Lung (tissue), 12 donors: Measurements from ENCODE around the gene CACNA1H. TPM values are rescaled to one million over a fixed set of nuclear protein-coding genes. Genes with fewer than 3 reads are reported as not detected.

ENCODE experiments used
- ATAC-seq: fragments of 200-7000 bp; cut with Tn5 transposase; one replicate; pipeline ENCODE4 v1.9.1; 2020; ENCODE audit warnings: moderate number of reproducible peaks; ENCODE audit not compliant: insufficient read depth, low FRiP score
- DNase-seq, 3 donors: peaks; one replicate each; pipeline ENCODE4 v3.0.0-alpha.2; 2013 to 2017
- H3K27ac ChIP-seq, 2 donors: one replicate each; pipeline ENCODE4 v1.5.1; 2013; ENCODE audit warnings: mild to moderate bottlenecking in 2 of 2, moderate library complexity in 2 of 2, control low read depth in 1 of 2, inconsistent platforms in 1 of 2, low read depth in 1 of 2, low read length in 1 of 2
- H3K27me3 ChIP-seq, 3 donors: one replicate each; pipeline ENCODE4 v1.5.1; 2013; ENCODE audit warnings: low read length in 2 of 3; ENCODE audit not compliant: control insufficient read depth in 3 of 3, insufficient read depth in 3 of 3
- H3K36me3 ChIP-seq, 4 donors: one replicate each; pipeline ENCODE4 v1.5.1; 2013; ENCODE audit warnings: low read length in 4 of 4, mild to moderate bottlenecking in 1 of 4, moderate library complexity in 1 of 4; ENCODE audit not compliant: control insufficient read depth in 4 of 4, insufficient read depth in 4 of 4
- H3K4me1 ChIP-seq, 5 donors: one replicate each; pipeline ENCODE4 v1.5.1; 2013; ENCODE audit warnings: low read length in 5 of 5, mild to moderate bottlenecking in 2 of 5, moderate library complexity in 1 of 5; ENCODE audit not compliant: control insufficient read depth in 5 of 5, insufficient read depth in 5 of 5
- H3K4me3 ChIP-seq: one replicate; pipeline ENCODE4 v1.5.1; 2013; ENCODE audit warnings: mild to moderate bottlenecking, control low read depth, moderate library complexity
- H3K9ac ChIP-seq, 2 donors: one replicate each; pipeline ENCODE4 v1.5.1; 2013; ENCODE audit warnings: low read length in 2 of 2, control low read depth in 1 of 2; ENCODE audit not compliant: insufficient read depth in 1 of 2
- H3K9me3 ChIP-seq, 4 donors: one replicate each; pipeline ENCODE4 v1.5.1; 2013; ENCODE audit warnings: low read length in 3 of 4, mild to moderate bottlenecking in 1 of 4, moderate library complexity in 1 of 4; ENCODE audit not compliant: control insufficient read depth in 4 of 4, insufficient read depth in 3 of 4
- CTCF ChIP-seq: IDR thresholded peaks from 2 replicates; pipeline ENCODE4 v1.5.1; 2012; ENCODE audit warnings: mild to moderate bottlenecking; ENCODE audit errors: control extremely low read depth, extremely low read depth
- WGBS, 2 donors: extraction: QIAGEN DNeasy Blood & Tissue Kit; methylation state at CpG; one replicate each; pipeline ENCODE4 v1.1.7; 2013; 5-methylcytosine and 5-hydroxymethylcytosine counted together
- polyA plus RNA-seq, 2 donors: library from polyadenylated mRNA; stranded (reverse); fragments of 200-250 nt; gene quantifications; one replicate each; pipeline ENCODE4 v1.2.1, GENCODE V29; 2013
- total RNA-seq, 2 donors: library from RNA; depleted of rRNA in 1 of 2; stranded (reverse); fragments of >200 nt in 1 of 2; gene quantifications; one replicate each; pipeline ENCODE4 v1.2.1, GENCODE V29; 2014 to 2021
- donor health status: control.
- donor health status: control.
- donor health status: Bipolar disorder and iron deficiency.
- donor health status: healthy.
- donor health status: DM: yes; HTN: yes; CAD: no.

Gene CACNA1H
- total and polyA plus RNA-seq, 4 donors: 5.0 to 10.3 (median 6.7) TPM

DNA sequence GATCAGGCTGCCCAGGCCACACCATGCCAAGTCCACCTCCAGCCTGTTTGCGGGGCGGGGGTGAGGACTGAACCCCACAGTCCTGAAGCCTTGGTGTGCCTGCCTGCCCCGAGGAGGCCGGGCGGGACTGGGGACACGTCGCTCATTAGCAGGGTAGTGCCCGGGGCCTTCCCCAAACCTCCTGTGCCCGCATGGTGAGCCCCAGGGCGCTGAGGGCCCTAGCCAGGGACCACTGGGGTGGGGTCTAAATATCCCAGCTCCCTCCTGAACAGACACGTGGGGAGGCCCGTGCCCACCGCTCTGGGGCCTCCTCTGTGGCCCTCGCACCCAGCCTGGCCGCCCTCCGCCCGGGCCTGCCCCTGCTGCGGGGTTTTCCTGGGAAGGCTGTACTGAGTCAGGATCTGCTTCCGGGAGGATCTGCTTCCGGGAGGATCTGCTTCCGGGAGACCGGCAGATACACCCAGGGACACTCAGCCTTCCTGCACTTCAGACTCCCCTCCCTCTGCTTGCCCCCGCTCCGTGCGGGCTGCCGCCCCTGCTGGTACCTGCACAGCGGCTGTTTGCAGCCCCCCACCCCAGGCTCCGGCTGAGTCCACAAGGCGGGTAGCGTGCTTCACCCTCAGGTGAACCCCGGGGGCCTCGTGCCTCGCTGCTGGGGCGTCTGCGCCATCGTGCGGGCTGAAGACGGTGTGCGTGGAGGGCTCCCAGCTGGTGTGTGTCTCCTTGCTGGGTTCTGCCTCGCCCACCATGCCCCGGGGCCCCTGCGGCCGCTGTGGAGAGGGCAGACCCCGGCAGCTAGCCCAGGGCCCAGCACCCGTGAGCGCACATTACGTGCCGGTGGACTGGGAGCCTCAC, 23.6 kb upstream of the CACNA1H start:
- H3K27ac ChIP-seq: no peak overlapping the region
- no peak overlapping the region for H3K4me3 ChIP-seq
- H3K9ac ChIP-seq: no peak overlapping the region
- H3K4me1 ChIP-seq: no peaks in the 10 kb centered on the region
- H3K9me3 ChIP-seq: peaks cover 0 to 8% (median 0%) of the 10 kb centered on the region in 4 donors
- TF ChIP-seq CTCF: no peak
- no peak for DNase-seq
- H3K27me3 ChIP-seq: peaks cover 0 to 15% (median 4%) of the 10 kb centered on the region in 3 donors
- no peaks in the 10 kb centered on the region for H3K36me3 ChIP-seq
- 90 to 93% methylated on average over 47 to 48 of the region's 48 CpGs for WGBS, 2 donors
- ATAC-seq: no peak

GRCh38 chr16:1130382-1130781, 22.5 kb upstream of the CACNA1H start:
- Histone ChIP-seq H3K4me3 (no peak overlapping the region), H3K27me3 (peaks cover 0 to 8% (median 4%) of the 10 kb centered on the region in 3 donors), H3K4me1 (no peaks in the 10 kb centered on the region), H3K27ac (no peak overlapping the region), H3K9ac (no peak overlapping the region), H3K36me3 (no peaks in the 10 kb centered on the region), H3K9me3 (peaks cover 0 to 8% (median 0%) of the 10 kb centered on the region in 4 donors)
- no peak for ATAC-seq
- DNase-seq: no peak
- 83 to 84% methylated on average over 8 of the region's 8 CpGs for WGBS, 2 donors
- TF ChIP-seq CTCF: no peak

DNA sequence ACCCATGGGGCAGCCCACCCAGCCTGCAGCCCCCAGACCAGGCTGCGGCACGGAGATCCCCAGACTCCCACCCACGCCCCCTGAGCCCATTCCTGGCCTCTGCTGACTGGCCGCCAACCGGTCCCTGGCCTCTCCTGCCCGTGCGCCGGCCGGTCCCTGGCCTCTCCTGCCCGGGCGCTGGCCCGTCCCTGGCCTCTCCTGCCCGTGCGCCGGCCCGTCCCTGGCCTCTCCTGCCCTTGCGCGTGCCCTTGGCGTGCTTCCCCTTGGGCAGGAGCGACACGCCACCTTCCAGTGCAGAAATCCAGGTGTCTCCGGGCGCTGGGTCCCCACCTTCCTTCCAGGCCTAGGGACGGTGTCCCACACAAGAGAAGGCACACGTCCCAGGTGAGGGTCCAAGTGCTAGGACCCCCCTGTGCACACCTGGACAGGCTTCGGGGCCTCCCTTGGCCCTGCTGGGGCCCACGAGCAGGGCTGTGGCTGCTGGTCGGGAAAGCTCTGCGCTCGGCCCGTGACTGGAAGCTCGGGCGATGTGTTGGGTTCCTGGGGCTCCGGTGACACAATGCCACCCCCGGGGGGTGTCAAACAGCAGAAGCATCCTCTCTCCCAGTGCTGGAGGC, 21.4 kb upstream of the CACNA1H start:
- ATAC-seq (no peak), DNase-seq (no peak)
- Histone ChIP-seq H3K9me3 (peaks cover 0 to 6% (median 0%) of the 10 kb centered on the region in 4 donors), H3K27me3 (peaks cover 0 to 4% (median under 1%) of the 10 kb centered on the region in 3 donors), H3K9ac (no peak overlapping the region), H3K27ac (no peak overlapping the region), H3K4me3 (no peak overlapping the region), H3K36me3 (no peaks in the 10 kb centered on the region), H3K4me1 (no peaks in the 10 kb centered on the region)
- WGBS, 2 donors: 88 to 89% methylated on average over 27 to 35 of the region's 35 CpGs
- TF ChIP-seq CTCF: no peak
